A549 (cell line): ENCODE results near the gene PPP1R13L. TPM values are rescaled to one million over a fixed set of nuclear protein-coding genes. Genes with fewer than 3 reads are reported as not detected.

Experiments used
- ATAC-seq, 2 experiments: fragments of 200-7000 bp in 1 of 2; fragments of >200 bp in 1 of 2; cut with Nextera tagmentation in 1 of 2; cut with Tn5 transposase in 1 of 2; 3 replicates each; pipeline versions ENCODE4 v1.8.0 to v1.9.1; 2018 to 2020; ENCODE audit warnings: mild to moderate bottlenecking in 1 of 2, moderate library complexity in 1 of 2
- CTCF ChIA-PET: fragments of 300-600 bp; sonication (Branson Sonifier 250); formaldehyde crosslinking; extraction: SDS; loops from one replicate; lab custom pipeline; 2021; ENCODE audit warnings: antibody characterized with exemption, inconsistent platforms; lab: Yijun Ruan, JAX
- POLR2A ChIA-PET: fragments of 350-600 bp; formaldehyde crosslinking; extraction: SDS; loops from one replicate; lab custom pipeline; 2021; ENCODE audit warnings: antibody characterized with exemption, inconsistent platforms; lab: Yijun Ruan, JAX
- DNase-seq, 2 experiments: peaks; one replicate each; pipeline versions ENCODE4 v3.0.0 to v3.0.0-alpha.2; 2011 to 2016; ENCODE audit warnings: low read depth in 1 of 2, low spot score in 1 of 2
- FAIRE-seq: peaks from 2 replicates; lab custom pipeline; 2011; peaks lifted over from hg19 to GRCh38; lab: Jason Lieb, UNC
- H3K27ac ChIP-seq, 2 experiments: fragments of >200 bp; sonication (Bioruptor Twin); formaldehyde crosslinking; 3 replicates each; pipeline ENCODE4 v1.5.1; 2016 to 2017
- H3K4me1 ChIP-seq: fragments of >200 bp; sonication (Bioruptor Twin); formaldehyde crosslinking; 3 replicates; pipeline ENCODE4 v1.6.1; 2016
- H3K4me2 ChIP-seq: fragments of >200 bp; sonication (Bioruptor Twin); formaldehyde crosslinking; 3 replicates; pipeline ENCODE4 v1.6.1; 2016
- H3K4me3 ChIP-seq: fragments of >200 bp; sonication (Bioruptor Twin); formaldehyde crosslinking; 3 replicates; pipeline ENCODE4 v1.5.1; 2016
- H3K9me3 ChIP-seq: fragments of >200 bp; sonication (Bioruptor Twin); formaldehyde crosslinking; 3 replicates; pipeline ENCODE4 v1.6.1; 2016
- BCL3 ChIP-seq: fragments of >200 bp; sonication (Bioruptor Twin); formaldehyde crosslinking; IDR thresholded peaks from 3 replicates; pipeline ENCODE4 v1.6.1; 2016
- CBX2 ChIP-seq: fragments of 200-600 bp; sonication (generic); IDR thresholded peaks from 2 replicates; pipeline ENCODE4 v1.6.1; 2016; ENCODE audit warnings: low read depth, mild to moderate bottlenecking, borderline replicate concordance
- EHF ChIP-seq: fragments of 250-450 bp; sonication (Bioruptor Pico); IDR thresholded peaks from 2 replicates; pipeline ENCODE4 v1.5.0; 2020; ENCODE audit warnings: mild to moderate bottlenecking
- EHMT2 ChIP-seq: fragments of 200-600 bp; sonication (generic); IDR thresholded peaks from 2 replicates; pipeline ENCODE4 v1.6.1; 2016; ENCODE audit warnings: antibody characterized with exemption, low read depth, mild to moderate bottlenecking, moderate library complexity
- EP300 ChIP-seq, 2 experiments: fragments of >200 bp; sonication (Bioruptor Twin); formaldehyde crosslinking; IDR thresholded peaks; 2 replicates in 1 of 2; 3 replicates in 1 of 2; pipeline ENCODE4 v1.6.1; 2016 to 2017
- ESRRA ChIP-seq: fragments of 150-350 bp; IDR thresholded peaks from 2 replicates; pipeline ENCODE4 v1.6.1; 2014; ENCODE audit warnings: mild to moderate bottlenecking, low read length, borderline replicate concordance
- FOSB ChIP-seq: fragments of 250-450 bp; sonication (Bioruptor Pico); IDR thresholded peaks from 2 replicates; pipeline ENCODE4 v1.5.0; 2020; ENCODE audit warnings: mild to moderate bottlenecking, moderate library complexity
- GATA3 ChIP-seq: IDR thresholded peaks from 2 replicates; pipeline ENCODE4 v1.6.1; 2012; ENCODE audit warnings: borderline replicate concordance
- HES2 ChIP-seq: fragments of >200 bp; sonication (Bioruptor Twin); formaldehyde crosslinking; IDR thresholded peaks from 2 replicates; pipeline ENCODE4 v1.6.1; 2016
- HOXB5 ChIP-seq: fragments of 250-450 bp; sonication (Bioruptor Pico); IDR thresholded peaks from 2 replicates; pipeline ENCODE4 v1.5.0; 2020; ENCODE audit warnings: mild to moderate bottlenecking, moderate library complexity
- JUN ChIP-seq, 2 experiments: fragments of >200 bp; sonication (Bioruptor Twin); formaldehyde crosslinking; IDR thresholded peaks; 2 replicates in 1 of 2; 3 replicates in 1 of 2; pipeline ENCODE4 v1.6.1; 2016 to 2017
- KDM5A ChIP-seq: fragments of 200-600 bp; sonication (generic); IDR thresholded peaks from 2 replicates; pipeline ENCODE4 v1.6.1; 2016; ENCODE audit warnings: antibody characterized with exemption, mild to moderate bottlenecking
- MAFK ChIP-seq: fragments of 450-650 bp; IDR thresholded peaks from 2 replicates; pipeline ENCODE4 v1.6.1; 2014; ENCODE audit not compliant: partially characterized antibody
- MAZ ChIP-seq: fragments of 150-350 bp; IDR thresholded peaks from 2 replicates; pipeline ENCODE4 v1.6.1; 2014; ENCODE audit warnings: antibody characterized with exemption, low read depth, low read length, borderline replicate concordance
- NFE2L2 ChIP-seq: fragments of 150-350 bp; conservative IDR thresholded peaks from 2 replicates; pipeline ENCODE4 v1.6.1; 2014; ENCODE audit warnings: low read length
- NR3C1 ChIP-seq: fragments of >200 bp; sonication (Bioruptor Twin); formaldehyde crosslinking; IDR thresholded peaks from 3 replicates; pipeline ENCODE4 v1.6.1; 2017
- POLR2A ChIP-seq: IDR thresholded peaks from 2 replicates; pipeline ENCODE4 v1.6.1; 2012; ENCODE audit warnings: mild to moderate bottlenecking, low read length
- POLR2AphosphoS2 ChIP-seq: conservative IDR thresholded peaks from 2 replicates; pipeline ENCODE4 v1.6.1; 2012; ENCODE audit warnings: low read length, improper control_type of control experiment, inconsistent platforms
- RAD21 ChIP-seq, 2 experiments: fragments of >200 bp in 1 of 2; sonication (Bioruptor Twin) in 1 of 2; formaldehyde crosslinking in 1 of 2; IDR thresholded peaks in 1 of 2; conservative IDR thresholded peaks in 1 of 2; 2 replicates in 1 of 2; 3 replicates in 1 of 2; pipeline ENCODE4 v1.6.1; 2012 to 2018; ENCODE audit warnings: inconsistent platforms in 1 of 2
- RARB ChIP-seq: fragments of 250-450 bp; sonication (Bioruptor Pico); IDR thresholded peaks from 2 replicates; pipeline ENCODE4 v1.8.0; 2021; ENCODE audit warnings: mild to moderate bottlenecking, moderate library complexity
- RNF2 ChIP-seq: fragments of 200-600 bp; sonication (generic); IDR thresholded peaks from 2 replicates; pipeline ENCODE4 v1.6.1; 2016; ENCODE audit warnings: low read depth, mild to moderate bottlenecking, antibody characterized with exemption, moderate library complexity, borderline replicate concordance
- TFCP2L1 ChIP-seq: fragments of 250-450 bp; sonication (Bioruptor Pico); IDR thresholded peaks from 2 replicates; pipeline ENCODE4 v1.5.0; 2021; ENCODE audit warnings: mild to moderate bottlenecking
- ZC3H11A ChIP-seq: fragments of 450-650 bp; IDR thresholded peaks from 2 replicates; pipeline ENCODE4 v1.6.1; 2014; ENCODE audit warnings: antibody characterized with exemption, mild to moderate bottlenecking
- ZFP36 ChIP-seq: fragments of 450-650 bp; IDR thresholded peaks from 2 replicates; pipeline ENCODE4 v1.6.1; 2014; ENCODE audit warnings: borderline replicate concordance; ENCODE audit not compliant: partially characterized antibody
- ZNF302 ChIP-seq: fragments of 250-450 bp; sonication (Bioruptor Pico); IDR thresholded peaks from 2 replicates; pipeline ENCODE4 v1.9.0; 2021; ENCODE audit warnings: inconsistent platforms, mild to moderate bottlenecking, moderate library complexity
- ZSCAN20 ChIP-seq: fragments of 250-450 bp; sonication (Bioruptor Pico); IDR thresholded peaks from 2 replicates; pipeline ENCODE4 v1.8.0; 2022; ENCODE audit warnings: mild to moderate bottlenecking, moderate library complexity
- WGBS: methylation state at CpG from one replicate; pipeline ENCODE4 v1.1.6; 2017; ENCODE audit errors: missing lambda C conversion rate; 5-methylcytosine and 5-hydroxymethylcytosine counted together
- polyA plus RNA-seq, 4 experiments: library from polyadenylated mRNA; depleted of rRNA in 3 of 4; stranded (reverse); fragments of >200 nt; fragmentation: RNase III in 1 of 4; extraction: RNeasy Plus Mini Kit Qiagen cat#74134 plus additional on column Dnase treatment in 1 of 4; gene quantifications; 2 replicates in 3 of 4; 3 replicates in 1 of 4; pipeline ENCODE4 v1.2.3, GENCODE V29; 2011 to 2017
- TF ChIP-seq, protein P1 (sequence below): IDR thresholded peaks from 2 replicates; pipeline ENCODE4 v1.6.1; 2012
- TF ChIP-seq, protein P2 (sequence below): IDR thresholded peaks from 2 replicates; pipeline ENCODE4 v1.6.1; 2012; ENCODE audit warnings: low read depth, borderline replicate concordance

PPP1R13L gene
- polyA plus RNA-seq, 2 of the 4 experiments (the other 2 are of a cell fraction) = 3.2 to 18.9 TPM

DNA sequence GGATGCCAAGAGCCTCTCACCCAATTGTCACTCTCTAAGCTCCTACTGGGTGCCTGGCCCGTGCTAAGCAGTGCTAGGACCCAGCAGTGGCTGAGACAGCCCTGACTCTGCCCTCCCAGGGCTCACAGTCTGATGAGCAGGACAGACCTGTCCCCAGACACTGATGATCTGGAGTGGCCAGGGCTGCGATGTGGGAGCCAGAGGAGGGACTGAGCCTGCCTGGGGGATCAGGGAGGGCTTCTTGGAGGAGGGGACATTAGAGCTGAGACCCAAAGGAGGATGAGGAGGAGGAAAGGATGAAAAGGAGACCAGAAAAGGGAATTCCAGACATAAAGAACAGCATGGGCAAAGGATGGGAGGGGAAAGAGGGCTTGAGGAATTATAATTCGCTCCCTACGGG, 12.3 kb upstream of the PPP1R13L start:
- Histone ChIP-seq H3K4me2 (no peak overlapping the region), H3K4me1 (peaks cover 5% of the 10 kb centered on the region; the same call in 1 of the 3 replicates), H3K27ac (no peak overlapping the region), H3K4me3 (no peak overlapping the region), H3K9me3 (no peaks in the 10 kb centered on the region)
- TF ChIP-seq KDM5A (no peak), ZFP36 (peak; percentile 54), JUN (IDR thresholded peaks at IDR 0.05) (no peak), RARB (no peak), RNF2 (no peak), EP300 (IDR thresholded peaks at IDR 0.05) (no peak), GATA3 (no peak), FOSB (CRISPR knock-in tag) (no peak), ZC3H11A (no peak), POLR2AphosphoS2 (0 out of 2 replicates have a peak, but pooled peaks have one; percentile 36)
- POLR2A ChIA-PET = interaction anchor here (0.6 to 1.3 kb wide), 2 partner anchors 10 to 11 kb away, joined by 3 to 4 read pairs; no protein-coding TSS in a partner anchor
- DNase-seq = no peak
- WGBS = 90% methylated on average over 4 of the region's 4 CpGs
- no peak for FAIRE-seq
- peak in 1 of 2 experiments; percentile 13; a peak in 2 of 6 replicates for ATAC-seq
- CTCF ChIA-PET = interaction anchor here (0.6 to 7.9 kb wide), 9 partner anchors 9 to 225 kb away, joined by 3 to 73 read pairs (median 11); partner anchors contain the start of gene PPP1R13L

GRCh38 chr19:45414468-45414867, 9.6 kb upstream of the PPP1R13L start:
- 94% methylated on average over 8 of the region's 8 CpGs for WGBS
- POLR2A ChIA-PET = interaction anchor here (0.6 to 1.5 kb wide), 3 partner anchors 9 to 157 kb away, joined by 3 to 5 read pairs (median 5); no protein-coding TSS in a partner anchor
- no peak for FAIRE-seq

GRCh38 chr19:45413497-45413896, 8.6 kb upstream of the PPP1R13L start:
- H3K4me2 ChIP-seq = no peak overlapping the region
- no peak for ATAC-seq
- FAIRE-seq = no peak
- H3K27ac ChIP-seq = no peak overlapping the region
- DNase-seq = no peak
- TF ChIP-seq KDM5A (no peak), MAFK (no peak), CBX2 (no peak), ESRRA (no peak), EHF (CRISPR knock-in tag) (no peak), HOXB5 (no peak), POLR2A (no peak), TFCP2L1 (no peak), EHMT2 (no peak), RAD21 (conservative IDR thresholded peaks at IDR 0.05 in 1 of 2, IDR thresholded peaks at IDR 0.05 in 1 of 2) (no peak), NFE2L2 (no peak), ZNF302 (no peak), MAZ (no peak), HES2 (no peak), NR3C1 (no peak), POLR2AphosphoS2 (no peak), ZSCAN20 (CRISPR knock-in tag) (no peak), RNF2 (no peak)
- TF ChIP-seq, protein P1, sequence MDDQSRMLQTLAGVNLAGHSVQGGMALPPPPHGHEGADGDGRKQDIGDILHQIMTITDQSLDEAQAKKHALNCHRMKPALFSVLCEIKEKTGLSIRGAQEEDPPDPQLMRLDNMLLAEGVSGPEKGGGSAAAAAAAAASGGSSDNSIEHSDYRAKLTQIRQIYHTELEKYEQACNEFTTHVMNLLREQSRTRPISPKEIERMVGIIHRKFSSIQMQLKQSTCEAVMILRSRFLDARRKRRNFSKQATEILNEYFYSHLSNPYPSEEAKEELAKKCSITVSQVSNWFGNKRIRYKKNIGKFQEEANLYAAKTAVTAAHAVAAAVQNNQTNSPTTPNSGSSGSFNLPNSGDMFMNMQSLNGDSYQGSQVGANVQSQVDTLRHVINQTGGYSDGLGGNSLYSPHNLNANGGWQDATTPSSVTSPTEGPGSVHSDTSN = no peak
- TF ChIP-seq, protein P2, sequence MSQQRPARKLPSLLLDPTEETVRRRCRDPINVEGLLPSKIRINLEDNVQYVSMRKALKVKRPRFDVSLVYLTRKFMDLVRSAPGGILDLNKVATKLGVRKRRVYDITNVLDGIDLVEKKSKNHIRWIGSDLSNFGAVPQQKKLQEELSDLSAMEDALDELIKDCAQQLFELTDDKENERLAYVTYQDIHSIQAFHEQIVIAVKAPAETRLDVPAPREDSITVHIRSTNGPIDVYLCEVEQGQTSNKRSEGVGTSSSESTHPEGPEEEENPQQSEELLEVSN = no peak
- ChIA-PET CTCF (interaction anchor here (0.7 to 7.9 kb wide), 11 partner anchors 10 to 332 kb away, joined by 3 to 73 read pairs (median 5); partner anchors contain the start of gene PPP1R13L), POLR2A (no interaction called here)
- H3K4me1 ChIP-seq = 0 out of 3 replicates have a peak, but pooled peaks cover 4% of the 10 kb centered on the region
- 92% methylated on average over 6 of the region's 6 CpGs for WGBS
- no peak overlapping the region for H3K4me3 ChIP-seq
- no peaks in the 10 kb centered on the region for H3K9me3 ChIP-seq

More at GRCh38 chr19:45414468-45414867, 9.6 kb upstream of the PPP1R13L start:
- 0 out of 3 replicates have a peak, but pooled peaks cover 4% of the 10 kb centered on the region for H3K4me1 ChIP-seq
- ATAC-seq (no peak), DNase-seq (no peak)
- no peak overlapping the region for H3K27ac ChIP-seq
- H3K4me2 ChIP-seq = no peak overlapping the region
- CTCF ChIA-PET = interaction anchor here (0.7 to 7.9 kb wide), 8 partner anchors 9 to 331 kb away, joined by 3 to 73 read pairs (median 10); partner anchors contain the start of gene PPP1R13L
- TF ChIP-seq POLR2AphosphoS2 (no peak), ESRRA (no peak), ZFP36 (peak; percentile 73), BCL3 (no peak)
- no peak overlapping the region for H3K4me3 ChIP-seq
- no peaks in the 10 kb centered on the region for H3K9me3 ChIP-seq
